AG09309 (cell line): Measurements from ENCODE around the gene CPLANE1.
"Not testable (repeated sequence)": the region's sequence is repeated elsewhere in the genome, so short reads cannot be mapped to it uniquely, and the experiment has no call there.

Experiments
- DNase-seq: peaks from one replicate; pipeline ENCODE4 v3.0.0-alpha.2; 2010; ENCODE audit warnings: low read depth
- H3K4me3 ChIP-seq: 2 replicates; pipeline ENCODE4 v1.5.1; 2011; ENCODE audit warnings: mild to moderate bottlenecking, low read depth, low read length, moderate library complexity; ENCODE audit not compliant: control insufficient read depth
- CTCF ChIP-seq: IDR thresholded peaks from 2 replicates; pipeline ENCODE4 v1.5.1; 2011; ENCODE audit warnings: mild to moderate bottlenecking, low read depth, low read length, inconsistent platforms; ENCODE audit not compliant: insufficient read depth, control insufficient read depth; ENCODE audit errors: missing control alignments

CPLANE1 gene

GRCh38 chr5:37172957-37173356 is 76.2 kb downstream of the CPLANE1 start:
- no peak for TF ChIP-seq CTCF
- no peak overlapping the region for H3K4me3 ChIP-seq
- no peak for DNase-seq

- no peak for DNase-seq
- no peak overlapping the region for H3K4me3 ChIP-seq
- TF ChIP-seq CTCF, result no peak
Measured at GRCh38 chr5:37170856-37171255, 78.3 kb downstream of the CPLANE1 start.

- DNase-seq, result no peak
- H3K4me3 ChIP-seq, result no peak overlapping the region
- TF ChIP-seq CTCF, result no peak
Measured at GRCh38 chr5:37166197-37166596, 83.0 kb downstream of the CPLANE1 start.

GRCh38 chr5:37165761-37166160 is 83.4 kb downstream of the CPLANE1 start:
- TF ChIP-seq CTCF, result no peak
- DNase-seq, result no peak
- H3K4me3 ChIP-seq, result no peak overlapping the region

- H3K4me3 ChIP-seq, result no peak overlapping the region
- no peak for TF ChIP-seq CTCF
- no peak for DNase-seq
Measured at GRCh38 chr5:37153661-37154060, 95.5 kb downstream of the CPLANE1 start.

- no peak for DNase-seq
- no peak for TF ChIP-seq CTCF
Measured at GRCh38 chr5:37146896-37147295, 102.3 kb downstream of the CPLANE1 start.

GRCh38 chr5:37136694-37137093 is 112.5 kb downstream of the CPLANE1 start:
- TF ChIP-seq CTCF, result no peak

More at GRCh38 chr5:37146896-37147295, 102.3 kb downstream of the CPLANE1 start:
- H3K4me3 ChIP-seq, result no peak overlapping the region

GRCh38 chr5:37135312-37135711 is 113.9 kb downstream of the CPLANE1 start:
- H3K4me3 ChIP-seq, DNase-seq: not testable (repeated sequence)

More at GRCh38 chr5:37136694-37137093, 112.5 kb downstream of the CPLANE1 start:
- no peak for DNase-seq
- H3K4me3 ChIP-seq, result no peak overlapping the region
